T-helper 2 cell treated with Interferon-gamma antibody and Interleukin-4, amounts not matched to agents 100 ng/mL and 5 ng/mL, for 36 hours (primary cell): ENCODE results near the gene ITPR3. TPM values are rescaled to one million over a fixed set of nuclear protein-coding genes. Genes with fewer than 3 reads are reported as not detected.

Experiments
- intact Hi-C: fragments of 100-400 bp; cut with micrococcal nuclease; formaldehyde crosslinking; loops from one replicate; pipeline ENCODE4 v1.15.1; 2023
- total RNA-seq: library from RNA; stranded (reverse); gene quantifications from 2 replicates; pipeline ENCODE4 v1.2.3, GENCODE V29; 2022

Gene ITPR3
- total RNA-seq, 1 donor from 2014 or later, result 48.9 TPM

GRCh38 chr6:33664506-33665057, 43.5 kb downstream of the ITPR3 start:
- intact Hi-C loops, result no loop called here

GRCh38 chr6:33665957-33666356, 44.8 kb downstream of the ITPR3 start:
- intact Hi-C loops, result no loop called here

GRCh38 chr6:33667072-33667471, 46.0 kb downstream of the ITPR3 start:
- intact Hi-C loops, result no loop called here

- intact Hi-C loops, result no loop called here
These were observed 46.7 kb downstream of the ITPR3 start for GRCh38 chr6:33667776-33668175.

- intact Hi-C loops, result no loop called here
These were observed 47.2 kb downstream of the ITPR3 start for GRCh38 chr6:33668328-33668727.

- intact Hi-C loops, result no loop called here
These were observed 47.8 kb downstream of the ITPR3 start for GRCh38 chr6:33668914-33669313.

- intact Hi-C loops, result no loop called here
These were observed 49.1 kb downstream of the ITPR3 start for GRCh38 chr6:33670086-33670660.

- intact Hi-C loops, result no loop called here
These were observed 50.0 kb downstream of the ITPR3 start for GRCh38 chr6:33670971-33671743.

- intact Hi-C loops, result no loop called here
These were observed 50.6 kb downstream of the ITPR3 start for GRCh38 chr6:33671744-33672072.

GRCh38 chr6:33672808-33673207, 51.7 kb downstream of the ITPR3 start:
- intact Hi-C loops, result no loop called here

- intact Hi-C loops, result no loop called here
These were observed 52.7 kb downstream of the ITPR3 start for GRCh38 chr6:33673851-33674250.

GRCh38 chr6:33675968-33676367, 54.8 kb downstream of the ITPR3 start:
- intact Hi-C loops, result no loop called here

GRCh38 chr6:33676416-33677142, 55.5 kb downstream of the ITPR3 start:
- intact Hi-C loops, result no loop called here

- intact Hi-C loops, result no loop called here
These were observed 56.1 kb downstream of the ITPR3 start for GRCh38 chr6:33677143-33677660.

GRCh38 chr6:33677689-33678088, 56.6 kb downstream of the ITPR3 start:
- intact Hi-C loops, result no loop called here

- intact Hi-C loops, result no loop called here
These were observed 57.3 kb downstream of the ITPR3 start for GRCh38 chr6:33678233-33678931.

- intact Hi-C loops, result no loop called here
These were observed 57.9 kb downstream of the ITPR3 start for GRCh38 chr6:33678932-33679490.

GRCh38 chr6:33679761-33680160, 58.6 kb downstream of the ITPR3 start:
- intact Hi-C loops, result no loop called here

GRCh38 chr6:33682341-33682740, 61.2 kb downstream of the ITPR3 start:
- intact Hi-C loops, result no loop called here

GRCh38 chr6:33683051-33683571, 62.0 kb downstream of the ITPR3 start:
- intact Hi-C loops, result no loop called here
